WI38 (cell line): ENCODE measurements around the gene MSI2.

Experiments
- H3K4me3 ChIP-seq: 2 replicates; pipeline ENCODE4 v1.5.1; 2011; ENCODE audit warnings: low read depth, mild to moderate bottlenecking, control low read depth, low read length
- CTCF ChIP-seq: IDR thresholded peaks from 2 replicates; pipeline ENCODE4 v1.5.1; 2012; ENCODE audit warnings: low read depth, mild to moderate bottlenecking, control low read depth, low read length

Gene MSI2

GRCh38 chr17:57270801-57271245, 14.5 kb downstream of the MSI2 start:
- no peak for TF ChIP-seq CTCF

GRCh38 chr17:57271821-57272220, 15.5 kb downstream of the MSI2 start:
- no peak for TF ChIP-seq CTCF
- no peak overlapping the region for H3K4me3 ChIP-seq

More at GRCh38 chr17:57270801-57271245, 14.5 kb downstream of the MSI2 start:
- H3K4me3 ChIP-seq: no peak overlapping the region

GRCh38 chr17:57273490-57273889, 17.2 kb downstream of the MSI2 start:
- no peak overlapping the region for H3K4me3 ChIP-seq
- no peak for TF ChIP-seq CTCF

GRCh38 chr17:57274162-57274561, 17.8 kb downstream of the MSI2 start:
- TF ChIP-seq CTCF: no peak
- H3K4me3 ChIP-seq: no peak overlapping the region

GRCh38 chr17:57275071-57275764, 18.9 kb downstream of the MSI2 start:
- TF ChIP-seq CTCF: no peak
- H3K4me3 ChIP-seq: no peak overlapping the region

GRCh38 chr17:57276621-57277020, 20.3 kb downstream of the MSI2 start:
- TF ChIP-seq CTCF: no peak
- H3K4me3 ChIP-seq: no peak overlapping the region

- H3K4me3 ChIP-seq: no peak overlapping the region
- TF ChIP-seq CTCF: no peak
These were observed 21.7 kb downstream of the MSI2 start for GRCh38 chr17:57277923-57278604.
